Stimulated activated CD8-positive, alpha-beta memory T cell treated with anti-CD3 and anti-CD28 coated beads, Interleukin-12 subunit alpha, Interleukin-12 subunit beta, amount 100 ng/mL, for 24 hours (primary cell): ENCODE measurements around the gene NLK.
"Not testable (repeated sequence)": the region's sequence is repeated elsewhere in the genome, so short reads cannot be mapped to it uniquely, and the experiment has no call there.

Experiments used
- DNase-seq: peaks from one replicate; pipeline ENCODE4 v3.0.0-alpha.2; 2020; ENCODE audit errors: extremely low read depth

Gene NLK

GRCh38 chr17:28072936-28073533, 30.6 kb downstream of the NLK start:
- DNase-seq = no peak

DNA sequence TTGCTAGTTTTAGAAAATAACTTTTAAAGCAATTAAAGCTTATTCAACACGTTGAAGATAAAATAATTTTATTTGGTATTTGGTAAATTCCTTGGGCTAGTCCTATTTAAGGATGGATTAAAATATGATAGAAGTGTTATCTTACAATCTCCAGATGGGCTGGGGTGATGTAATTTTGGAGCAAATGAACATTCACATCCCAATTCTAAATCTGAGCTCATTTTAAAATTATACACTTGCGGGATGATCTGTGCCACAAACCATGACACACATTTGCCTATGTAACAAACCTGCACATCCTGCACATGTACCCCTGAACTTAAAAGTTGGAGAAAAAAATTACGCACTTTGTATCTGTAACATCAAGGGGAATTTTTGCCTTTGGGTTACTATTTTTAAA, 31.5 kb downstream of the NLK start:
- no peak for DNase-seq

- no peak for DNase-seq
These were observed 33.7 kb downstream of the NLK start for GRCh38 chr17:28076144-28076543.

- DNase-seq = not testable (repeated sequence)
These were observed 34.7 kb downstream of the NLK start for GRCh38 chr17:28077140-28077539.

DNA sequence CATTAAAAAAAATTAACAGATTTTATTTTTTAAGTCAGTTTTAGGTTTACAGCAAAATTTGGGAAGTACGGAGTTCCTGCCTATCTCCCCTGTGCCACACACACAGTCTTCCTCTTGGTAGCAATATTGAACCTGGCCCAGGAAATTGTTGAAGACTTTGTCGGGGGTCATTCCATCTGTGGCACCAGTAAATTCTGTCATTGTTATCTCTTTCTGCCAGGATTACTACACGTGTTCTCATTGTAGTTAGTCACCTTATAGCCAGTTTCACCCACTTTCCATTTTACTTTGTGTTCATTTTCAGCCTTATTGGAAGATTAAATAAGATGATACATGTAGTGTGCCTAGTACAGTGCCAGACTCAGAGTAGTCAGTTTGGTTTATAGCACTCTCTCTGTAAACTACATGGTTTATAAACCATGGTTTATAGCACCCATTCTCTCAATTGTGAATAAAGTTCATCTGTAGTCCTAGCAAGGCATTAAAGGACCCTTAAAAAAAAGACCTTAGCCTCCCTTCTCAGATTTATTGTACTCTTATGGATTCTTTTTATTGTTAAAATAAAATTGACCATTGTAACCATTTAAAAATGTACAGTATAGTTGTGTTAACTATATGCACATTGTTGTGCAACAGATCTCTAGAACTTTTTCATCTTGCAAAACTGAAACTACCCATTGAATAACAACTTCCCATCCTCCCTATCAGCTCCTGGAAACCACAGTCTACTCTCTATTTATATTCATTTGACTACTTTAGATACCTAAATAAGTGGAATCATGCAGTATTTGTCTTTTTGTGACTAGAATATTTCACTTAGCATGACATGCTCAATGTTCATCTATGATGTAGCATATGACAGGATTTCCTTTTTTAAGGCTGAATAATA, 36.1 kb downstream of the NLK start:
- no peak for DNase-seq

GRCh38 chr17:28081467-28081866, 39.0 kb downstream of the NLK start:
- no peak for DNase-seq

DNA sequence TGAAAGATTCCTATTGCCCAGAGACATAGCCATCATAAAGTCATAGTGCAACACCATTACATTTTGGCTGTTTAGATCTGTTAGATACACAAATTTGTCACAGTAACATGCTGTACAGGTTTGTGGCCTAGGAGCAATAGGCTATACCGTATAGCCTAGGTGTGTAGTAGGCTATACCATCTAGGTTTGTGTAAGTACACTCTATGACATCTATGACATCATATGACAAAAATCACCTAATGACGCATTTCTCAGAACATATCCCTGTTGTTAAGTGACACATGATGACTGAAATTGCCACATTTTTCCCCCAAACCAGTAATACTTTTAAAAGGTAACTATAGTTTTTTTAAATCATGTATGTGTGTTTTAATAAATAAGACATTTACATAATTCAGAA, 43.3 kb downstream of the NLK start:
- DNase-seq = no peak

GRCh38 chr17:28086519-28086918, 44.0 kb downstream of the NLK start:
- no peak for DNase-seq

GRCh38 chr17:28087743-28088142, 45.3 kb downstream of the NLK start:
- DNase-seq = no peak

- no peak for DNase-seq
These were observed 48.1 kb downstream of the NLK start for GRCh38 chr17:28090551-28090950.

DNA sequence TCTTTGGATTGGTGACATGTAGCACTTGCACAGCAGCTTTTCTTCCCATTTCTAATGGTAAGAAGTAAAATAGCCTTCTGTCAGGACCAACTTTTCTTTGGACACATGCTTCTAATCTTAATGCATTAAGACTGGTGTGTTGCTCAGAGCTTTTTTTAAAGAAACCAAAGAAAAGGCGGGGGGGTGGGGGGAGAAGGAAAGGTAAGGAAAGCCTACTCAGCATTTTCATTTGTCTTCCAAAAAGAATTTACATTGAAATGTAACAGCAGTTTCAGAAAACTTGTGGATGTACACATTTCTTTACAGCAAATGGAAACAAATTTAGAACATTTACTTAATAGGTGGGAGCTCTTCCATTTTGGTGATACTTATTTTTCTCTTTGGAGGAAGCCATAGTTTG, 49.6 kb downstream of the NLK start:
- no peak for DNase-seq

- DNase-seq = no peak
These were observed 51.7 kb downstream of the NLK start for GRCh38 chr17:28093999-28094716.

DNA sequence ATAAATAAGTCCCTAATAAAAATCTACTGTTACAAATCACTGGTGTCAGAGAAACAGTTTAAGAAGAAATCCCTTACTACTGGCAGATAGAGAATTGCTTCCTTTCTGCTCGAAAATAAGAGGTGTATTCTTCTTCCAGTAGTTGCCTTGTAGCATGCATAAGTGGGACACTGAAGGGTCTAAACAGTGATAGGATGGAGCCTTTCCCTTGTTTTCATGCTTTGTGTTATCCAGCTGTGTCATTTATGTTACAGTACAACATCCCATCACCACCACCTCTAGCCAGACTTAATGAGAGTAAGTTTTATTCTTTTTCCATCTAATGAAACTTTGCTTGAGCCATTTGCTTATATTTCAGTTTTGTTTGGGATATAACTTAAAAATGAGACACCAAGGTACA, 54.3 kb downstream of the NLK start:
- no peak for DNase-seq

- no peak for DNase-seq
These were observed 54.8 kb downstream of the NLK start for GRCh38 chr17:28097254-28097653.

DNA sequence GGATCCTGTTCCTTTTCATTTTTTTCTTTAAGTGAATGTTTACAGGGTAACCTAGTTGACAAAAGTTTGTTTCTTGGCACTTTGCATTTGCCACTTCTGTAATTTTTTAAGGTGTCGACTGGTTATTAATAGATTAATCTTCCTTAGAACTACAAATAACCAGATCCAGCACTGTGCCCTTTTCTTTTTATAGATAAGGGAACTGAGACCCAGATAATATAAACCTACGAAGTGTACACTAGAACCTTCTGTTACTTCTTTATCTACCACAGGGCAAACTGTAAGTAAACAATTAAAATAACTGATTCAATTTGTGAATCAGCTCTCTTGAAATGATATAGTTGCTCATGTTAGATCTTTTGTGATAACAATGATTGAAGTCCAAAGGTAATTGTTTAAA, 55.4 kb downstream of the NLK start:
- no peak for DNase-seq

DNA sequence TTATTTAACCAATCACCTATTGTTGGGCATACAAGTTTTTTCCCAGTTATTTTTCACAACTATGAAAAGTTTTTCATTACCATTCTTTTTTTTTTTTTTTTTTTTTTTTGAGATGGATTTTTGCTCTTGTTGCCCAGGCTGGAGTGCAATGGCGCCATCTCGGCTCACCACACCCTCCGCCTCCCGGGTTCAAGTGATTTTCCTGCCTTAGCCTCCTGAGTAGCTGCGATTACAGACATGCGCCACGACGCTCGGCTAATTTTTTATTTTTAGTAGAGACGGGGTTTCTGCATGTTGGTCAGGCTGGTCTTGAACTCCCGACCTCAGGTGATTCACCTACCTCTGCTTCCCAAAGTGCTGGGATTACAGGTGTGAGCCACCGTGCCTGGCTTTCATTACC, 56.1 kb downstream of the NLK start:
- DNase-seq = not testable (repeated sequence)

DNA sequence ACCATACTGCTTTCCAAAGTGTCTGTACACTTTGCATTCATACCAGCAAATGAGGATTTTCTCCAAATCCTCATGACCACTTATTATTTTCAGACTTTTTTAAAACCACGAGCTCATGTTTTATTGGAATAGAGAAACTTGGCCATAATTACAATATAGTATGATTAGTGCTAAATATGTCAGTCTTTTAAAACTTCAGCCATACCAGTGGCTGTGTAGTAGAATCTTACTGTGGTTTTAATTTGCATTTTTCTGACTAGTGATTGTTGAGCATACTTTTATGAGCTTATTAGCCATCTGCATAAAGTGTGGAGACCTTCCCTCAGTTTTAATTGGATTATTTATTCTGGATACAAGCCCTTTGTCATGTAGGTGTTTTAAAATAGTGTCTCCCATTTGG, 57.8 kb downstream of the NLK start:
- DNase-seq = no peak

GRCh38 chr17:28100936-28101335, 58.5 kb downstream of the NLK start:
- no peak for DNase-seq

GRCh38 chr17:28101919-28102318, 59.4 kb downstream of the NLK start:
- DNase-seq = no peak

DNA sequence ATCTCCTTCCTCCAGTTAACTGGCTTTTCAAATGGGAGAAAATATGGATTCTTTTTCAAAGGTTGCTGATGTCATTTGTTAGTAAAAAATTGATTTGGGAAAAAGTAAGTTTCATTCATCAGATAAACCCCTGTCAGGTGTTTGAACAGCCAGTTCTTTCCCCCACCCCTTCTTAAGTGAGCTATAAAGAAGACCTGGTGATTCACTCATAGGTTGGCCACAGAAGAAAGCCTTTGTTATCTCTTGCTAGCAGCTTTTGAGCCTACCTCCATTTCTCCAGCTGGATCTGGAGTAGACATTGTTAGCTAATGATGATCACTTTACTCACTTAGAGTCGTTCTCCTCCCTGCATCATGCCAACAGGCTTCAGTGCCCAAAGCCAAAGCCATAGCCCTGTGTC, 63.0 kb downstream of the NLK start:
- no peak for DNase-seq

DNA sequence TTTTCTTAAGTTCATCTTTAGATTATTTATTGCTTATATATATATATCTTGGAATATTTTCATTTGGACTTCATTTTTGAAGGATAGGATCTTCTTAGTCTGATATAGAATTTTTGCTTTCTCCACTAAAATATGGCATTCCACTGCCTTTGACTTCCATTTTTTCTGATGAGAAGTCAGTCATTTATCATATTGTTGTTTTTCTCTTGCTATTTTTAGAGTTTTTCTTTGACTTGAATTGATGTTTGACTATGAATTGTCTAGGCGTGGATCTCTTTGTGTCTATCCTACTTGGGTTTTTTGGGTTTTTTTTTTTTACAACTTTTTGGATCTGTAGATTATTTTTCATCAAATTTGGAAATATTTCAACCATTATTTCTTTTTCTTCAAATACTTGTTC, 67.7 kb downstream of the NLK start:
- DNase-seq = no peak

- no peak for DNase-seq
These were observed 69.7 kb downstream of the NLK start for GRCh38 chr17:28112181-28112580.

- DNase-seq = no peak
These were observed 70.1 kb downstream of the NLK start for GRCh38 chr17:28112606-28113005.
